HG03064 (cell line): ENCODE data around the gene CNTNAP4.

Experiments used
- ATAC-seq: cut with Tn5 transposase; IDR thresholded peaks from one replicate; pipeline ENCODE4 v1.9.1; 2021; ENCODE audit warnings: low read depth; ENCODE audit not compliant: unreplicated experiment

CNTNAP4 gene

GRCh38 chr16:76303637-76304314 is 26.6 kb downstream of the CNTNAP4 start:
- no peak for ATAC-seq

- no peak for ATAC-seq
Observed at GRCh38 chr16:76309639-76310335, 32.6 kb downstream of the CNTNAP4 start.

- ATAC-seq: no peak
Observed at GRCh38 chr16:76311260-76311659, 34.1 kb downstream of the CNTNAP4 start.

- no peak for ATAC-seq
Observed at GRCh38 chr16:76318565-76318964, 41.4 kb downstream of the CNTNAP4 start.

GRCh38 chr16:76329106-76329505 is 51.9 kb downstream of the CNTNAP4 start:
- ATAC-seq: no peak

GRCh38 chr16:76335180-76335974 is 58.2 kb downstream of the CNTNAP4 start:
- no peak for ATAC-seq

GRCh38 chr16:76336112-76336511 is 58.9 kb downstream of the CNTNAP4 start:
- ATAC-seq: no peak

GRCh38 chr16:76338472-76338871 is 61.3 kb downstream of the CNTNAP4 start:
- ATAC-seq: no peak

- no peak for ATAC-seq
Observed at GRCh38 chr16:76343769-76344168, 66.6 kb downstream of the CNTNAP4 start.

GRCh38 chr16:76345163-76345661 is 68.0 kb downstream of the CNTNAP4 start:
- ATAC-seq: no peak

- no peak for ATAC-seq
Observed at GRCh38 chr16:76346210-76346609, 69.0 kb downstream of the CNTNAP4 start.

- no peak for ATAC-seq
Observed at GRCh38 chr16:76351441-76351840, 74.2 kb downstream of the CNTNAP4 start.

- ATAC-seq: no peak
Observed at GRCh38 chr16:76360404-76360803, 83.2 kb downstream of the CNTNAP4 start.

- ATAC-seq: no peak
Observed at GRCh38 chr16:76370344-76370743, 93.1 kb downstream of the CNTNAP4 start.

GRCh38 chr16:76371441-76371840 is 94.2 kb downstream of the CNTNAP4 start:
- ATAC-seq: no peak

GRCh38 chr16:76373998-76374397 is 96.8 kb downstream of the CNTNAP4 start:
- no peak for ATAC-seq

- no peak for ATAC-seq
Observed at GRCh38 chr16:76376988-76377387, 99.8 kb downstream of the CNTNAP4 start.

- ATAC-seq: no peak
Observed at GRCh38 chr16:76378020-76378419, 100.8 kb downstream of the CNTNAP4 start.

- ATAC-seq: no peak
Observed at GRCh38 chr16:76381096-76381495, 103.9 kb downstream of the CNTNAP4 start.

GRCh38 chr16:76385601-76386230 is 108.5 kb downstream of the CNTNAP4 start:
- no peak for ATAC-seq

GRCh38 chr16:76386784-76387183 is 109.6 kb downstream of the CNTNAP4 start:
- no peak for ATAC-seq
